ENCODE measurements around the gene DGKG.

The DGKG gene

GRCh38 chr3:186264608-186265400 lies 97.2 kb downstream of the DGKG start:
- TF ChIP-seq, protein P1, sequence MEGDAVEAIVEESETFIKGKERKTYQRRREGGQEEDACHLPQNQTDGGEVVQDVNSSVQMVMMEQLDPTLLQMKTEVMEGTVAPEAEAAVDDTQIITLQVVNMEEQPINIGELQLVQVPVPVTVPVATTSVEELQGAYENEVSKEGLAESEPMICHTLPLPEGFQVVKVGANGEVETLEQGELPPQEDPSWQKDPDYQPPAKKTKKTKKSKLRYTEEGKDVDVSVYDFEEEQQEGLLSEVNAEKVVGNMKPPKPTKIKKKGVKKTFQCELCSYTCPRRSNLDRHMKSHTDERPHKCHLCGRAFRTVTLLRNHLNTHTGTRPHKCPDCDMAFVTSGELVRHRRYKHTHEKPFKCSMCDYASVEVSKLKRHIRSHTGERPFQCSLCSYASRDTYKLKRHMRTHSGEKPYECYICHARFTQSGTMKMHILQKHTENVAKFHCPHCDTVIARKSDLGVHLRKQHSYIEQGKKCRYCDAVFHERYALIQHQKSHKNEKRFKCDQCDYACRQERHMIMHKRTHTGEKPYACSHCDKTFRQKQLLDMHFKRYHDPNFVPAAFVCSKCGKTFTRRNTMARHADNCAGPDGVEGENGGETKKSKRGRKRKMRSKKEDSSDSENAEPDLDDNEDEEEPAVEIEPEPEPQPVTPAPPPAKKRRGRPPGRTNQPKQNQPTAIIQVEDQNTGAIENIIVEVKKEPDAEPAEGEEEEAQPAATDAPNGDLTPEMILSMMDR (IDR thresholded peaks at IDR 0.05; ENCODE audit: low read depth, low read length, missing control alignments), result no peak
- in situ Hi-C loops (cut with HindIII; ENCODE audit: low sequenced_read_pairs), result no loop called here
- no peak for DNase-seq (ENCODE audit: low read depth)
- no peak overlapping the region for H3K4me3 ChIP-seq (ENCODE audit: low read depth, low read length)

- no peak for DNase-seq (ENCODE audit: low read depth)
- TF ChIP-seq, protein P1 (IDR thresholded peaks at IDR 0.05; ENCODE audit: low read depth, low read length, missing control alignments), result peak; percentile 16
- no peak overlapping the region for H3K4me3 ChIP-seq (ENCODE audit: low read depth, low read length)
- in situ Hi-C loops (cut with HindIII; ENCODE audit: low sequenced_read_pairs), result no loop called here
These were observed 100.4 kb downstream of the DGKG start for GRCh38 chr3:186261638-186262037.

GRCh38 chr3:186260726-186261125 lies 101.3 kb downstream of the DGKG start:
- H3K4me3 ChIP-seq (ENCODE audit: low read depth, low read length), result no peak overlapping the region
- TF ChIP-seq, protein P1 (IDR thresholded peaks at IDR 0.05; ENCODE audit: low read depth, low read length, missing control alignments), result no peak
- DNase-seq (ENCODE audit: low read depth), result no peak
- in situ Hi-C loops (cut with HindIII; ENCODE audit: low sequenced_read_pairs), result no loop called here

DNA sequence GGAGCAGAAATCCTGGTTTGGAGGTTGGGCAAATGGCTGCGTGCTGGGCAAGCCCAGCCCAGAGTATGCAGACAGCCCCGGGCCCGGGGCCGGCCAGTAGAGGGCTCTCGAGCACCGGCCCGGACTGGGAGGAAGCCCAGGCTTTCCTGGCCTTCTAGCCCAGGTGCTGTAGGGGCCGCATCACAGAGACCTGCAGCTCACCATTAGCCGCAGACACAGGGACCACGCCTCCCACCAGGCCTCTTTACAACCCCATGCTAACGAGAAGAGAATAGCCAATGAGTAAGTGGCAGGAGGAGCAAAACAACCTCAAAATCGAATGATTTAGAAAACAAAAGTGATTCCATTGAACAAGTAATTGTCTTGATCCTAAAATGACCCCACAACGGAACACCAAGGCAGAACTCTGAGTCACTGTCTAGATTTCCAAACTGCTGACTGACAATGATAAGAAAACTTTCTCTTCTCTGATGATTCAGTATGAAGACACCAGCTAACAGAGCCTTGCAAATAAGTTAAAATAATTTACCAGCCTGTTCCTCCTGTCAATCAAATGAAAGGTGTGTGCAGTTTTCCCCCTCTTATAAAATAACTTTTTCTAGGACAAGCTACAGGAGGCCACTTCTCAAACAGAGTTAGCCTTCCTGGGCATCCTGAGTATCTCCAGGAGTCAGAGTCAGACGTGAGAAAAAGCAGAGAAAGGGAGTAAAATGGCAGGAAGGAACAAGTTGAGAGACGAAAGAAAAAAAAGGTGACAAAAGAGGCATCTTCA lies 102.2 kb downstream of the DGKG start:
- in situ Hi-C loops (cut with HindIII; ENCODE audit: low sequenced_read_pairs), result no loop called here
- TF ChIP-seq, protein P1 (IDR thresholded peaks at IDR 0.05; ENCODE audit: low read depth, low read length, missing control alignments), result peak; percentile 98
- DNase-seq (ENCODE audit: low read depth), result no peak
- no peak overlapping the region for H3K4me3 ChIP-seq (ENCODE audit: low read depth, low read length)

- in situ Hi-C loops (cut with HindIII; ENCODE audit: low sequenced_read_pairs), result no loop called here
- no peak for DNase-seq (ENCODE audit: low read depth)
- TF ChIP-seq, protein P1 (IDR thresholded peaks at IDR 0.05; ENCODE audit: low read depth, low read length, missing control alignments), result no peak
- H3K4me3 ChIP-seq (ENCODE audit: low read depth, low read length), result no peak overlapping the region
These were observed 103.1 kb downstream of the DGKG start for GRCh38 chr3:186258968-186259367.

- H3K4me3 ChIP-seq (ENCODE audit: low read depth, low read length), result no peak overlapping the region
- TF ChIP-seq, protein P1 (IDR thresholded peaks at IDR 0.05; ENCODE audit: low read depth, low read length, missing control alignments), result no peak
- in situ Hi-C loops (cut with HindIII; ENCODE audit: low sequenced_read_pairs), result no loop called here
- DNase-seq (ENCODE audit: low read depth), result no peak
These were observed 104.2 kb downstream of the DGKG start for GRCh38 chr3:186257866-186258265.

Data from astrocyte of the cerebellum (primary cell).